Measurements from ENCODE around the gene HMX3. TPM values are rescaled to one million over a fixed set of nuclear protein-coding genes. Genes with fewer than 3 reads are reported as not detected.
"Not testable (repeated sequence)": the region's sequence is repeated elsewhere in the genome, so short reads cannot be mapped to it uniquely, and the experiment has no call there.

The HMX3 gene
- total RNA-seq, 1 donor from 2014 or later: not detected

- Mint-ChIP-seq H3K27ac (no peak overlapping the region), H3K27me3 (ENCODE audit: low read depth) (no peaks in the 10 kb centered on the region), H3K9me3 (no peaks in the 10 kb centered on the region), H3K36me3 (peaks cover 26% of the 10 kb centered on the region), H3K4me1 (no peaks in the 10 kb centered on the region), H3K4me3 (no peak overlapping the region)
- no peak for DNase-seq (ENCODE audit: low spot score in 2 of 2, unreplicated experiment in 2 of 2)
- TF ChIP-seq, protein P1, sequence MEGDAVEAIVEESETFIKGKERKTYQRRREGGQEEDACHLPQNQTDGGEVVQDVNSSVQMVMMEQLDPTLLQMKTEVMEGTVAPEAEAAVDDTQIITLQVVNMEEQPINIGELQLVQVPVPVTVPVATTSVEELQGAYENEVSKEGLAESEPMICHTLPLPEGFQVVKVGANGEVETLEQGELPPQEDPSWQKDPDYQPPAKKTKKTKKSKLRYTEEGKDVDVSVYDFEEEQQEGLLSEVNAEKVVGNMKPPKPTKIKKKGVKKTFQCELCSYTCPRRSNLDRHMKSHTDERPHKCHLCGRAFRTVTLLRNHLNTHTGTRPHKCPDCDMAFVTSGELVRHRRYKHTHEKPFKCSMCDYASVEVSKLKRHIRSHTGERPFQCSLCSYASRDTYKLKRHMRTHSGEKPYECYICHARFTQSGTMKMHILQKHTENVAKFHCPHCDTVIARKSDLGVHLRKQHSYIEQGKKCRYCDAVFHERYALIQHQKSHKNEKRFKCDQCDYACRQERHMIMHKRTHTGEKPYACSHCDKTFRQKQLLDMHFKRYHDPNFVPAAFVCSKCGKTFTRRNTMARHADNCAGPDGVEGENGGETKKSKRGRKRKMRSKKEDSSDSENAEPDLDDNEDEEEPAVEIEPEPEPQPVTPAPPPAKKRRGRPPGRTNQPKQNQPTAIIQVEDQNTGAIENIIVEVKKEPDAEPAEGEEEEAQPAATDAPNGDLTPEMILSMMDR (IDR thresholded peaks at IDR 0.05; ENCODE audit: unreplicated experiment): no peak
Observed at GRCh38 chr10:123165445-123166072, 29.8 kb downstream of the HMX3 start.

DNA sequence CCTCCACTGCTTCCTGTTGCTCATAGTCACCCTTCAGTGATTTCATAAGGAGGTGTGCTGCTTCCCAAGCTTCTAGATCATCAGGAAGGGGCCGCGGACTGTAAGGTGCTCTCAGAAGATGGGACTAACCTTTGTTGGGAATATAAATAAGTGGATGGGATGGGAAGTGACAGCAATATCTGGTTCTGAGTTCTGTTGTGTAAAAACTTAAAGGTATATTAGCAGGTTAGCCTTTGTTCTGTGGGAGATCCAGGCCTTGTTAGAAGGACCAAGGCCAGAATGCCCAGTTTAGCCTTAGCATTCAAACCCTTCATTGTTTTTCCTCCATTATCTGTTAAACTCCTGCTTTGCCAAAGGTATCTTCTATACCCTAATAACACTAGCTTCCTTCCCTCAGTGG is 30.8 kb downstream of the HMX3 start:
- H3K9me3 Mint-ChIP-seq: no peaks in the 10 kb centered on the region
- no peaks in the 10 kb centered on the region for H3K4me1 Mint-ChIP-seq
- H3K4me3 Mint-ChIP-seq: no peak overlapping the region
- DNase-seq (ENCODE audit: low spot score in 2 of 2, unreplicated experiment in 2 of 2): no peak
- no peaks in the 10 kb centered on the region for H3K27me3 Mint-ChIP-seq (ENCODE audit: low read depth)
- TF ChIP-seq, protein P1 (IDR thresholded peaks at IDR 0.05; ENCODE audit: unreplicated experiment): no peak
- H3K27ac Mint-ChIP-seq: no peak overlapping the region
- H3K36me3 Mint-ChIP-seq: peaks cover 23% of the 10 kb centered on the region

- H3K4me3 Mint-ChIP-seq: no peak overlapping the region
- no peak overlapping the region for H3K27ac Mint-ChIP-seq
- peaks cover 9% of the 10 kb centered on the region for H3K36me3 Mint-ChIP-seq
- TF ChIP-seq, protein P1 (IDR thresholded peaks at IDR 0.05; ENCODE audit: unreplicated experiment): no peak
- no peaks in the 10 kb centered on the region for H3K4me1 Mint-ChIP-seq
- H3K27me3 Mint-ChIP-seq (ENCODE audit: low read depth): no peaks in the 10 kb centered on the region
- DNase-seq (ENCODE audit: low spot score in 2 of 2, unreplicated experiment in 2 of 2): no peak
- no peaks in the 10 kb centered on the region for H3K9me3 Mint-ChIP-seq
Observed at GRCh38 chr10:123170961-123171360, 35.2 kb downstream of the HMX3 start.

GRCh38 chr10:123171616-123172015 is 35.8 kb downstream of the HMX3 start:
- not testable (repeated sequence) for H3K4me1 Mint-ChIP-seq, H3K4me3 Mint-ChIP-seq

DNA sequence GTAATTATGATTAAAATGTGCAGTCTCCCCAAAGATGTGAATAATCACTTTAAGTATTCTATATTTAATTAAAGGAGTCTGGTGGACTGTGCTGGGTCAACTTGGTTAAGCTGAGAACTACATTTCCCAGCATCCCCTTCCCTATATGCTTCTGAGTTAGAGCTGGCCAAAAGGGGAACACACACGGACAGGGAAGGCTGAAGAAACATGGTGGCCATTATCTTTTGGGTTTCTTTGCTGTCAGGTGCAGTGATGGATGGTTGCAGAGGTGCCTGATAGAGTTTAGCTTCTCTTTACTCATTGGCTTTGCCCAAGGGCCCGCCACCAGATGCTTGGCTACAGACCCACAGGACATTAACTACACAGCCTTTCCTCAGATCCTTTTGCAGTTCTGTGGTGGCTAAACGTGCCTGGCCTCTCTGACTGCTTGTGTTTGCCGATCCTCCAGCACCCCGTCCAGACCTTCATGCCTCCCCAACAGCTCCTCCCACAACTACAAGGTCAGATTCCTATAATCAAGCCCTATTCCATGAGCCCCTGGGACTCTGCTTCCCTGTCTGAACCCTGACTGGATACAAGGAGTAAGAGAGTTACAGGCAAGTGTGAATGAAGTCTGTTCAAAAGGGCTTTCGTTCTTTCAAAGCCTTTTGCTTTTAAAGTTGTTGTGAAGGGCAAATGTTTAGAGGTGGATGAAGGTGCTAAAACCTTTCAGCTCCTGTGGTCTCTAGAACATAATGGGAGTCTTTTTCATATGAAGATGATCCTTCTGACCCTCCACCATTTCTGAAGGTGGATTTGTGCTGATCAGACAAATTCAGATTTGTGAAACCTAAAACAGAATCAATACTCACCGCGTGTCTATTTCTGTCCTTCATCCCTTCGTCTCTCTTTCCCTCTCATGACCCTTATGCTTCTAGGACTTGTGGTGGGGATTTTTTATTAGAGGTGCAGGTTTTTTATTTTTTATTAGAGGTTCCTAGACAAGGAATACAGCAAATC is 39.9 kb downstream of the HMX3 start:
- DNase-seq (ENCODE audit: low spot score in 2 of 2, unreplicated experiment in 2 of 2): no peak
- Mint-ChIP-seq H3K27ac (no peak overlapping the region), H3K9me3 (peaks cover 12% of the 10 kb centered on the region), H3K36me3 (peaks cover 14% of the 10 kb centered on the region), H3K4me3 (no peak overlapping the region), H3K4me1 (no peaks in the 10 kb centered on the region), H3K27me3 (ENCODE audit: low read depth) (no peaks in the 10 kb centered on the region)
- TF ChIP-seq, protein P1 (IDR thresholded peaks at IDR 0.05; ENCODE audit: unreplicated experiment): no peak

More at GRCh38 chr10:123171616-123172015, 35.8 kb downstream of the HMX3 start:
- not testable (repeated sequence) for H3K9me3 Mint-ChIP-seq; H3K36me3 Mint-ChIP-seq; H3K27ac Mint-ChIP-seq; DNase-seq (ENCODE audit: low spot score in 2 of 2, unreplicated experiment in 2 of 2); H3K27me3 Mint-ChIP-seq (ENCODE audit: low read depth)

DNA sequence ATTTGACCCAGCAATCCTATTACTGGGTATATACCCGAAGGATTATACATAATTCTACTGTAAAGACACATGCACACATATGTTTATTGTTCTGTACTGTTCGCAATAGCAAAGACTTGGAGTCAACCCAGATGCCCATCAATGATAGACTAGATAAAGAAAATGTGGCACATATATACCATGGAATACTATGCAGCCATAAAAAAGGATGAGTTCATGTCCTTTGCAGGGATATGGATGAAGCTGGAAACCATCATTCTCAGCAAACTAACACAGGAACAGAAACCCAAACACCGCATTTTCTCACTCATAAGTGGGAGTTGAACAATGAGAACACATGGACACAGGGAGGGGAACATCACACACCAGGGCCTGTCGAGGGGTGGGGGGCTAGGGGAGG is 42.6 kb downstream of the HMX3 start:
- Mint-ChIP-seq H3K36me3 (peaks cover 16% of the 10 kb centered on the region), H3K9me3 (peaks cover 18% of the 10 kb centered on the region)
- not testable (repeated sequence) for H3K27ac Mint-ChIP-seq; H3K4me1 Mint-ChIP-seq; H3K27me3 Mint-ChIP-seq (ENCODE audit: low read depth); H3K4me3 Mint-ChIP-seq; DNase-seq (ENCODE audit: low spot score in 2 of 2, unreplicated experiment in 2 of 2)
